AG20443 (cell line): ENCODE data around the gene ECI1.
"Not testable (repeated sequence)": the region's sequence is repeated elsewhere in the genome, so short reads cannot be mapped to it uniquely, and the experiment has no call there.

Experiments used
- DNase-seq: peaks from one replicate; pipeline ENCODE4 v3.0.0; 2012; ENCODE audit warnings: low spot score, mixed read lengths

Gene ECI1

GRCh38 chr16:2278956-2279800 lies 27.8 kb upstream of the ECI1 start:
- no peak for DNase-seq

GRCh38 chr16:2278272-2278608 lies 26.9 kb upstream of the ECI1 start:
- DNase-seq = no peak

- DNase-seq = no peak
Observed at GRCh38 chr16:2277466-2278271, 26.3 kb upstream of the ECI1 start.

GRCh38 chr16:2276368-2277195 lies 25.2 kb upstream of the ECI1 start:
- no peak for DNase-seq

GRCh38 chr16:2275476-2276367 lies 24.3 kb upstream of the ECI1 start:
- DNase-seq = no peak

GRCh38 chr16:2273931-2274330 lies 22.5 kb upstream of the ECI1 start:
- DNase-seq = no peak

GRCh38 chr16:2273484-2273883 lies 22.1 kb upstream of the ECI1 start:
- DNase-seq = no peak

- no peak for DNase-seq
Observed at GRCh38 chr16:2271848-2272461, 20.6 kb upstream of the ECI1 start.

GRCh38 chr16:2270588-2271470 lies 19.4 kb upstream of the ECI1 start:
- DNase-seq = no peak

- DNase-seq = no peak
Observed at GRCh38 chr16:2270070-2270462, 18.7 kb upstream of the ECI1 start.

- DNase-seq = peak; percentile 100
Observed at GRCh38 chr16:2267913-2268666, 16.7 kb upstream of the ECI1 start, which contains the start of gene RNPS1. Gene RNPS1, minus strand, starts transcription at chr16:2268126. Its CDS starts 3,483 bp downstream, at chr16:2264643.

GRCh38 chr16:2267505-2267912 lies 16.1 kb upstream of the ECI1 start:
- DNase-seq = peak; percentile 64

- DNase-seq = not testable (repeated sequence)
Observed at GRCh38 chr16:2266887-2267286, 15.5 kb upstream of the ECI1 start.

- DNase-seq = not testable (repeated sequence)
Observed at GRCh38 chr16:2263026-2263425, 11.6 kb upstream of the ECI1 start.

GRCh38 chr16:2260250-2260649 lies 8.9 kb upstream of the ECI1 start:
- no peak for DNase-seq

- DNase-seq = not testable (repeated sequence)
Observed at GRCh38 chr16:2258530-2258929, 7.1 kb upstream of the ECI1 start.

- DNase-seq = no peak
Observed at GRCh38 chr16:2257726-2258125, 6.3 kb upstream of the ECI1 start.

- no peak for DNase-seq
Observed at GRCh38 chr16:2256531-2257140, 5.2 kb upstream of the ECI1 start.

GRCh38 chr16:2253293-2253692 lies 1.9 kb upstream of the ECI1 start:
- DNase-seq = no peak
